ENCODE measurements around the gene ZNF3. TPM values are rescaled to one million over a fixed set of nuclear protein-coding genes. Genes with fewer than 3 reads are reported as not detected.

Gene ZNF3
- total and polyA plus RNA-seq, 9 of the 15 experiments (the other 6 are each of a cell fraction or from before 2014, with no cell fraction given) = 30.0 to 64.9 (median 51.5) TPM

- intact Hi-C loops (cut with micrococcal nuclease) (loop anchor here (5.0 kb wide), 1 partner anchor 83 kb away; the partner anchor contains the start of gene MBLAC1), in situ Hi-C loops (cut with MboI) (no loop called here)
- no peaks in the 10 kb centered on the region for H3K27me3 ChIP-seq (ENCODE audit: control insufficient read depth in 2 of 2, insufficient read depth in 2 of 2, low read length in 2 of 2)
- H3K27ac ChIP-seq (ENCODE audit: extremely low read depth, low read depth, low read length) = no peak overlapping the region
- no peaks in the 10 kb centered on the region for H4K20me1 ChIP-seq (replicated peaks; ENCODE audit: control insufficient read depth, insufficient read depth, low read length)
- peaks cover 0 to 6% of the 10 kb centered on the region in 2 experiments; a peak in 3 of 5 replicates for H3K4me1 ChIP-seq (replicated peaks in 1 of 2; ENCODE audit: control insufficient read depth in 2 of 2, insufficient read depth in 2 of 2, low read length in 2 of 2)
- ChIA-PET CTCF (ENCODE audit: low intra/inter-chr PET ratio) (no interaction called here), POLR2A (interaction anchor here (0.6 to 1.0 kb wide), 2 partner anchors 16 to 80 kb away, joined by 3 read pairs; no protein-coding TSS in a partner anchor)
- 0 out of 2 replicates have a peak, but pooled peaks cover 2% of the 10 kb centered on the region for H3K9me3 ChIP-seq (replicated peaks; ENCODE audit: control insufficient read depth, insufficient read depth, low read depth, low read length)
- WGBS (ENCODE audit: insufficient coverage, low coverage, missing lambda C conversion rate) = 53% methylated on average over 6 of the region's 6 CpGs
- no peaks in the 10 kb centered on the region for H3K9me1 ChIP-seq (ENCODE audit: control insufficient read depth, insufficient read depth, low read length)
- H2AFZ ChIP-seq (ENCODE audit: low read depth, low read length) = no peak overlapping the region; the same call in 1 of the 2 replicates
- no peak overlapping the region for H3K4me2 ChIP-seq (ENCODE audit: insufficient read depth, low read length)
- H3K9ac ChIP-seq (ENCODE audit: insufficient read depth in 1 of 2, low read depth in 2 of 2, low read length in 2 of 2) = no peak overlapping the region; a peak in 1 of 4 replicates
- no peaks in the 10 kb centered on the region for H3K36me3 ChIP-seq (ENCODE audit: control insufficient read depth, insufficient read depth, low read length)
- H3K79me2 ChIP-seq (ENCODE audit: control insufficient read depth, insufficient read depth, low read length) = no peaks in the 10 kb centered on the region
- DNase-seq (ENCODE audit: extremely low read depth in 1 of 4, low spot score in 3 of 4) = no peak
- TF ChIP-seq CTCF (IDR thresholded peaks at IDR 0.05 in 2 of 3, conservative IDR thresholded peaks at IDR 0.05 in 1 of 3; ENCODE audit: insufficient read depth in 2 of 3, low read depth in 1 of 3, low read length in 3 of 3) = 0 out of 6 replicates have a peak, but pooled peaks of 2 of the 3 experiments have one; percentile 11 to 21
- 0 out of 4 replicates have a peak, but pooled peaks have one; percentile 16 to 29 for TF ChIP-seq NRF1 (conservative IDR thresholded peaks at IDR 0.05 in 1 of 2, IDR thresholded peaks at IDR 0.05 in 1 of 2)
- TF ChIP-seq ZNF584 (CRISPR knock-in tag; IDR thresholded peaks at IDR 0.05; ENCODE audit: low read depth) = no peak
- TF ChIP-seq RFX1 (IDR thresholded peaks at IDR 0.05) = no peak
- H3K4me3 ChIP-seq = no peak overlapping the region
- no peak for FAIRE-seq
- no TSS peak for BruUV-seq (replicated peaks)
- no peak for ATAC-seq
Observed at GRCh38 chr7:100044718-100045117, 36.8 kb downstream of the ZNF3 start.
